NOMO-1 treated with DMSO at 0.1 percent for 48 hours (cell line): ENCODE measurements around the gene XPR1.

Source experiments
- DNase-seq: peaks from one replicate; lab custom pipeline; 2025; ENCODE audit not compliant: unreplicated experiment; lab: John Stamatoyannopoulos, UW

Gene XPR1

GRCh38 chr1:180909462-180909976 lies 277.7 kb downstream of the XPR1 start:
- DNase-seq: no peak

- DNase-seq: peak; percentile 8
Measured at GRCh38 chr1:180911640-180912191, 279.9 kb downstream of the XPR1 start.

- DNase-seq: no peak
Measured at GRCh38 chr1:180912211-180912800, 280.5 kb downstream of the XPR1 start.

- peak; percentile 16 for DNase-seq
Measured at GRCh38 chr1:180912801-180913565, 281.2 kb downstream of the XPR1 start, which contains the start of gene KIAA1614. KIAA1614 (plus strand) TSS chr1:180912897; CDS start chr1:180913244, 347 bp downstream.

GRCh38 chr1:180915426-180915965 lies 283.7 kb downstream of the XPR1 start:
- no peak for DNase-seq

GRCh38 chr1:180916012-180916770 lies 284.4 kb downstream of the XPR1 start:
- no peak for DNase-seq

GRCh38 chr1:180916771-180917170 lies 284.9 kb downstream of the XPR1 start:
- DNase-seq: no peak

GRCh38 chr1:180917306-180918065 lies 285.7 kb downstream of the XPR1 start:
- DNase-seq: no peak

- DNase-seq: no peak
Measured at GRCh38 chr1:180918519-180918918, 286.7 kb downstream of the XPR1 start.

GRCh38 chr1:180919183-180919700 lies 287.4 kb downstream of the XPR1 start:
- no peak for DNase-seq

- DNase-seq: no peak
Measured at GRCh38 chr1:180920193-180920592, 288.4 kb downstream of the XPR1 start.

GRCh38 chr1:180920702-180921101 lies 288.9 kb downstream of the XPR1 start:
- no peak for DNase-seq

GRCh38 chr1:180921386-180921785 lies 289.6 kb downstream of the XPR1 start:
- DNase-seq: no peak

GRCh38 chr1:180921891-180922630 lies 290.2 kb downstream of the XPR1 start:
- no peak for DNase-seq

GRCh38 chr1:180922631-180923015 lies 290.8 kb downstream of the XPR1 start:
- no peak for DNase-seq

- no peak for DNase-seq
Measured at GRCh38 chr1:180923021-180923841, 291.4 kb downstream of the XPR1 start.

- DNase-seq: no peak
Measured at GRCh38 chr1:180923887-180924286, 292.1 kb downstream of the XPR1 start.

GRCh38 chr1:180924939-180925338 lies 293.1 kb downstream of the XPR1 start:
- no peak for DNase-seq
